GM08714 (cell line): ENCODE results near the gene GOLGA7B.

Experiments used
- H3K4me3 ChIP-seq: fragments of 200-500 bp; sonication (Bioruptor generic); 2 replicates; pipeline ENCODE4 v1.5.1; 2014; ENCODE audit warnings: mild to moderate bottlenecking, low read length, inconsistent platforms
- ZNF274 ChIP-seq: IDR thresholded peaks from 2 replicates; pipeline ENCODE4 v1.6.1; 2012; ENCODE audit warnings: mild to moderate bottlenecking, low read depth, low read length

GOLGA7B gene

DNA sequence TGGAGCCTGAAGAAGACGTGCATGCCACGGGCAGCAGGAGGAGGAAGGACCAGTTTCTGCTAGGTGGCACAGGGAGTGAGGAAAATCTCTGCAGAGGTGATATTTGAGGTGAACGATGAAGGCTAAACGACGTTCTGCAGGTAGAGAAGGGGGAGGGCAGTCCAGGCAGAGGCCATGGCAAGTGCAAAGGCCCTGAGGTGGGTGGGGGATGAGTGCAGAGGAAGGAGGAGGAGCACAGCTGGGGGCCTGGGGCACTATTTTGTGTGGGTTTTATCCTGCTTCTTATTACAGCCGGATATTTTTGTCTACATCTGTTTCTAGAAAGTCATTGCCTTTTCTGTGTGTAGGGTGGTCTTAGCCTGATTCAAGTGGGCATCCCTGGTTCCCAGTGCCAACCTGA lies 57.6 kb downstream of the GOLGA7B start:
- no peak for TF ChIP-seq ZNF274
- H3K4me3 ChIP-seq = no peak overlapping the region

DNA sequence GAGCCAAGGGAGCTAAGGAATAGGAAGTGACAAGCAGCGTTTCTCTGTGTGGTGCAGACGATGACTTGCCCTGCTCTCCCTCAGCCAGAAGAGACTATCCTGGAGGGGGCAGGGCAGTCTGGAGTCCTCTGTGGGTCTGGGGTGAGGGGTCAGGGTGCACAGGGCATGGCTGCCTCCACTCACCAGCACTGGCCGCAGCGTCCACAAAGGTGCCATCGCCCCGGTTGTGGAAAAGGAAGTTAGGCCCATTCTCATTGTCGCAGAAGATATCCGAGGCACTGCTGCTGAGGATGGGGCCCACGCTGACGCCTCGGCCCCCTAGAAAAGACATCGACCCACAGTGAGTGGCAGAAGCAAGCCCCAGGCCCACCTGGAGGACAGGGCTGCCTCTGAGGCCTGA lies 58.2 kb downstream of the GOLGA7B start:
- no peak for TF ChIP-seq ZNF274
- no peak overlapping the region for H3K4me3 ChIP-seq

DNA sequence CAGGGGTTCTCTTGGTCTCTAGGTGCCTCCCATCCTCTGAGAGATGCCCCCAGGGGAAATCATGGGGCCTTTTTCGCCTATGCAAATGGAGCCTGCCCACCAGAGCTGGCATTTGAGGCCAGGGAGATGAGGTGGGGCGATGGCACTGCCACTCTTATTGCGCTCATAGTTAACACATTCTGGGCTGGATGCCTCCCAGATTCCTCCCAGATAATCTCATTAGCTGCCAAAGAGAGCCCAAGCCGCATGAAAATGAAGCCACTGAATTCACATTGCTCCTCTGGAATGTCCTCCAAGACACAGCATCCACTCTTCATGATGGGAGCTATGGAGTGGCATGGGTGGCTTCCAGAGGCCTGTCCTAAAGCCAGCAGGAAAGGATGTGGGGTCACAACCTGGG lies 61.0 kb downstream of the GOLGA7B start:
- no peak overlapping the region for H3K4me3 ChIP-seq
- no peak for TF ChIP-seq ZNF274

DNA sequence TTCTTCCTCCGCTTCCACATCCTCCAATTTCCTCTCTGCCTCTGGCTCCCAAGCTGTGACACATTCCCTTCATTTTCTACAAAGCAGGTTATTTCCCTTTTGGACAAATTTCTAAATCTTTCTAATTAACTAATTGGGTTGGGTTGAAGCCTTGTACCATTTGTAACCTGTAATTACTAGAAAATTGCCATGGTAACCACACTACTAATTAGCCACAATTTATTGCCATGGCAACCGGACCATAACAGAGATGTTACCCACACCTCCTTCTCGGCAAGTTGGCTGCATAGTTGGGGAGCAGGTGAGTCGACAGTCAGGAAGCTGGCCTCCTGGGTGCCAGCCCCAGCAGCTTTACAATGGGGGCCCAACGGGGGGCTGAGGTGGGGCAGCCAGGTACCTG lies 61.6 kb downstream of the GOLGA7B start:
- no peak for TF ChIP-seq ZNF274
- H3K4me3 ChIP-seq = no peak overlapping the region

DNA sequence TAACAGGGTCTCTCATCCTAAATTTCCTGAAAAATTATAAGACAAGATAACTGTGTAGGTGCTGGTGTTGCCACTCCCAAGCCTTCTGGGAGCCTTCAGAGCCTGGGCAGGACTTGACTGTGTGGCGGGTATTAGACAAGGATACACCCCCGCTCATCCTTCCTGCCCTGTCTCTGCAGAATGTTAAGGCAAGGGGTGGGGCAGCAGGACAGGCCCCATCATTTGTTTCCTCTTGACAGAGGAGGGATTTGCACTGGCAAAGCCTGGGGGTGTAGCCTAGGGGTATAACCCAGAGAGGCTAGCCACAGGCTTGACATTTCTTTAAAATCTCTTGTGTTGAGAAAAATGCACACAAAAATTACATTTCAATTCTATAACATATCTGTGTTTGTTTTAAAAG lies 63.5 kb downstream of the GOLGA7B start:
- no peak for TF ChIP-seq ZNF274
- H3K4me3 ChIP-seq = no peak overlapping the region

DNA sequence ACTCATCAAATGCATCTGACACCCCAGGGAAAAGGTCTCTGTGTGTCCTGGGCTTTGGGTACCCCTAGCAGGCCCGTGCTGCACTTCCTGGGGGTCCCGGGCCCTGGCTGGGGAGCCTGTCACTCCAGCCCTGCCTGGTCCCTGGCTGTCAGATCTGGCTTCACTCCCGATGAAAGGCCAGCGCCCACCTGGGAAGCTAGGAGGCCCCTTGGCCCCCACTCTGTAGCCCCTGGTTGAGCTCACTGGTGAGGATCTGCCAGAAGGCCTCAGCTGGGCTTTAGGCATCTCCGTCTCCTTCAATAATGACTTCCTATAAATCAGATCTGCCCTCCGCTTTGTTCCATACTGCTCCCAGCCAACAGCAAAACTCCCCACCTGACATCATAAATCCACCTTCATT lies 64.0 kb downstream of the GOLGA7B start:
- no peak for TF ChIP-seq ZNF274
- no peak overlapping the region for H3K4me3 ChIP-seq

DNA sequence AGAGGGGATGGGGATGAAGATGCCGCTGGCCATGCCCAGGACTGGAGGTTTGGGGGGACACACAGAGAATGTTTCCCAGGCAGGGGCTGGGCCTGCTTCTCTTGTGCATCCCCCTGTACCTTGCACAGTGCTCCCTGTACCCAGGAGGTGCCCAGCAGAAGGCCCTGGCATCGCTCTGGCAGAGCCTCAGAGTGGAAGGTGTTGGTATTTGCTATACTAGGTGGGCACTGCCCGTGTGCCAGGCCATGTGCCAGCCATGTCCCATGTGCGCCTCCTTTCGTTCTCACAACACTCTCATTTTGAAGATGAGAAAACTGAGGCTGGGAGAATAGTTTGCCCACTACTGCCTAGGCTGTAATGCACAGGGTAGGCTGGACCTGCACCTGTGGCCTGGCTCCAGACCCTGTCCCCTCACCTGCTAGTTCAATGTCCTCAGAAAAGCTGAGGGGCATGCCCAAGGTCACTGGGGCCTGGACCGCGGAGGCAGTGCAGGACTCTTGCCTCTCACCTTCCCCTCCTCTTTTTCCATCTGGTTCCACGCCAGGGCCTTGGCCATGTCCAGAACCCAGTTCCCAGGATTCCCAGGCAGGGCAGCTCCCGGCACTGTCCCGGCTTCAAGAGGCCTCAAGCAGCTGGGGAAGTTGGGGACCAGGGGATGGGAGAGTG lies 64.7 kb downstream of the GOLGA7B start:
- no peak overlapping the region for H3K4me3 ChIP-seq
- TF ChIP-seq ZNF274 = no peak

DNA sequence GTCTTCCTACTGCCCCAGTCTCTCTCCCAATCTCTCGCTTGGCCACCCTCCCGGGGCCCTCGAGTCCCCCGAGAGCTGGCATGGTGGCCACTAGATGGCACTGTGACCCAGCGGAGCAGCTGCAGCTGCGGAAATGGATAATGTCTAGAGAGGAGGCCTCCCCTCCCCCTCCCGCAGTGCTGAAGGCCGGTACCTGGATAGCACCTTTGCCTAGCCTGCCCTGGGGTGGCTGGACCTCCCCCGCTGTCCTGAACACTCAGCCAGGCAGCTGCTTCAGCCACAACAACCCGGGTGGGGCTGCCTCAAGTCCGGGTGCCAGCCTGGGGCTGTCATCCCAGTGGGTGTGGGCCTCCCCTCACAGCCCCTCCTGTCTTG lies 65.2 kb downstream of the GOLGA7B start:
- no peak overlapping the region for H3K4me3 ChIP-seq

DNA sequence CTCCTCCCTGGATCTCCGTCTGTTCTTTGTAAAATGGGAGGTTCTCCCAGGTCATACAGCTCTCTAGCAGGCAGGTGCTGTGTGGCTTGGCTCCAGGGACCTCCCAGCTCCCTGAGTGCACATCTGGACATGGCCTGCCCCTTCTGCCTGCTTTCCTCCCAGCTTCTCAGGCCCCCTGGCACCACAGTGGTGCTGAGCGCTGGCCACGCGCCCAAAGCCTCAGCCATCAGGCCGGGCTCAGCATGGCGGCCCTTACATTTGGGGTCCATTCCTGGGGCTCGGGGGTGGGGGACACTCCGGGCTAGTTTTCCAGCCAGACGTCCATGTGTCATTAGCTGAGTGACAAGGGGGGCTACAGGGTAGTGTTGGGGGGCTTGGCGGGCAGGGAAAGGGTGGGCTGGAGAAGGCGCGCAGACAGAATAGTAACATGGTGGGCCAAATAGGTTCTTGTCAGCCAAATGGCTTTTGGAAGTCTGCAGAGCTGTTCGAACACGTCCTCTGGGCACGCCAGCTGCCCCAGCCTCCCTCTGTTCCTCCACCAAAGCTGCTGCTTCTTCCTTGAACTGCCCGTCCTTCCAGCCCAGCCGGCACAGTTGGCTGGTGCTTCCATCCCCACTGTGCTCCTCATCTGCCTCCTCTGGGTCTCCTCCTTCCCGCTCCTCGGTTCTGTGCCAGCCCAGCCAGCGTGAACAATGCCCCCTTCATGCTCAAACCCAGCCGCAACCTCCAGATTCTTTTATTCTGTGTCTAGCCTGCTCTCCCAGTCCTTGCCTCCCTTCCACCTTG lies 65.9 kb downstream of the GOLGA7B start:
- no peak overlapping the region for H3K4me3 ChIP-seq
- no peak for TF ChIP-seq ZNF274

More for the DNA sequence above, 65.2 kb downstream of the GOLGA7B start:
- no peak for TF ChIP-seq ZNF274

DNA sequence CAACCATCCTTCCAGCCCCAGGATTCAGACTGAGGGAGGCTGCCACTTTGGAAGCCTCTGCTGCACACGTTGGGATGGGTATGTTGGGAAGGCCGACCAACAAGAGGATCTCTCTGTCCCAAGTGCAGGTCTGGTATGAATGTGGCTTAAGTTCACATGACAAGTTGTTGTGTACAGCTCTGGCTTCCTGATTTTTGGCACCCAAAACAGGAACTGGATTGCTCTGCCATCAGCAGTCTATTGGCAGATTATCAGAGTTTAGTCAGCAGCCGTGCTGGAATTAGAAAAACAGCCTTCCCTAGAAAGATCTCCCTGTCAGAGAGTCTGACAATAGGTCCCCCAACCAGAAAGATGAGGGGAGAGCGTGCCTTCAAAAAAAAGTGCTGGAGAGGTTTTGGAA lies 66.9 kb downstream of the GOLGA7B start:
- no peak overlapping the region for H3K4me3 ChIP-seq
- TF ChIP-seq ZNF274 = no peak

DNA sequence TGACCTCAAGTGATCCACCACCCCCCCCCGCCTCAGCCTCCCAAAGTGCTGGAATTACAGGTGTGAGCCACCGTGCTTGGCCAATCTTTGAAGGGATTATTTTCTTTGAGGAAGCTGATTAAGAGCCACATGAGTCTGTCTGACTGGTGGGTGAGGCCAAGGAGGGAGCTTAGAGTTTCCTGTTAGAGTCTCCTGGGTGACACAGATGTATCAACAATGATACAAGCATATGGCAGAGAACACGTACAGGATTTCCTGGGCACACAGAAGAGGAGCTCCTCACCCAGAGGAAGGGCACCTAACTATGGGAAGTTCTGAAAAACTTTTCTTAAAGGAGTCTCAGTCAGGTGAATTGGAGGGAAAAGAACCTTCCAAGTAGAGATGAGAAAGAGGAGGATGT lies 69.4 kb downstream of the GOLGA7B start:
- H3K4me3 ChIP-seq = no peak overlapping the region
- TF ChIP-seq ZNF274 = no peak

DNA sequence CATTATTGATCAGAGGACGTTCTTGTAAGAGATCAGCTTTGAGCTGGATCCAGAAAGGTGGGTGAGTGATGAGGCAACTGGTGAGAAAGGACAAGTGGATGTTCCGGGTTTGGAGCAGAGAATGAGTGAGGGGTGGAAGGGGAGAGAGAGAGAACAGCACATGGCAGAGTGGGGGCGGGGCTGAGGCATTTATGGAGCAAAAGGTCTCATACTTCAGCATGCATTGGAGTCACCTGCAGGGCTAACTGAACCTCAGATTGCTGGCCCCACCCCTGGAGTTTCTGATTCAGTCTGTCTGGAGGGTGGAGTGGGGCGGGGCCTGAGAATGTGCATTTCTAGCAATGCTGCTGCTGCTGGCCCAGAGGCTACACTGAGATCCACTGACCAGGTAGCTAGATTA lies 71.2 kb downstream of the GOLGA7B start:
- no peak for TF ChIP-seq ZNF274
- no peak overlapping the region for H3K4me3 ChIP-seq
